HCT116 (cell line): ENCODE data around the gene GPRC5A. TPM values are rescaled to one million over a fixed set of nuclear protein-coding genes. Genes with fewer than 3 reads are reported as not detected.
A peak's percentile ranks its signal among the peaks of the same experiment; 100 is the strongest.

Experiments used
- ATAC-seq: fragments of 200-7000 bp; cut with Tn5 transposase; 2 replicates; pipeline ENCODE4 v1.9.1; 2020; ENCODE audit warnings: mild to moderate bottlenecking, moderate library complexity
- BruUV-seq: library from RNA; stranded (reverse); fragments of 400-500 nt; replicated peaks from 2 replicates; lab custom pipeline; 2021; lab: Mats Ljungman, UMichigan
- CTCF ChIA-PET: fragments of 300-600 bp; sonication (Branson Sonifier 250); formaldehyde crosslinking; loops from one replicate; lab custom pipeline; 2021; ENCODE audit warnings: antibody characterized with exemption; lab: Charles Lee
- POLR2A ChIA-PET: fragments of 300-600, 350-600 bp; sonication (Branson Sonifier 250); formaldehyde crosslinking; loops from one replicate; lab custom pipeline; 2021; ENCODE audit warnings: antibody characterized with exemption; lab: Charles Lee
- RAD21 ChIA-PET, 2 experiments: fragments of 300-600 bp; sonication (Branson Sonifier 250); formaldehyde crosslinking; loops; one replicate each; lab custom pipeline; 2023; ENCODE audit warnings: low total read pairs in 2 of 2; ENCODE audit not compliant: uncharacterized antibody in 2 of 2, unreplicated experiment in 2 of 2, low non-redundant PET in 1 of 2; lab: Charles Lee
- DNase-seq: peaks from one replicate; pipeline ENCODE4 v3.0.0-alpha.2; 2010; ENCODE audit warnings: low read depth, low spot score
- H2AFZ ChIP-seq: fragments of 200-600 bp; shearing (Covaris generic), sonication (generic); 2 replicates; pipeline ENCODE4 v1.6.1; 2017; ENCODE audit warnings: low read depth, mixed run types, mixed read lengths, antibody characterized with exemption, low read length; ENCODE audit not compliant: poor library complexity, severe bottlenecking
- H3K27ac ChIP-seq: 2 replicates; pipeline ENCODE4 v1.5.1; 2012; ENCODE audit warnings: low read depth, low read length
- H3K27me3 ChIP-seq: fragments of 200-600 bp; sonication (generic); 2 replicates; pipeline ENCODE4 v1.6.1; 2016; ENCODE audit warnings: mixed run types, low read length, mixed read lengths; ENCODE audit not compliant: insufficient read depth
- H3K36me3 ChIP-seq, 2 experiments: fragments of 200-500 bp in 1 of 2; fragments of 200-600 bp in 1 of 2; sonication (Bioruptor generic) in 1 of 2; sonication (generic) in 1 of 2; 2 replicates each; pipeline versions ENCODE4 v1.5.1 to v1.6.1; 2014 to 2016; ENCODE audit warnings: low read length in 2 of 2, inconsistent platforms in 1 of 2, mixed read lengths in 1 of 2, mixed run types in 1 of 2; ENCODE audit not compliant: insufficient read depth in 2 of 2, control insufficient read depth in 1 of 2
- H3K4me1 ChIP-seq, 2 experiments: fragments of 200-600 bp in 1 of 2; sonication (generic) in 1 of 2; 2 replicates each; pipeline versions ENCODE4 v1.5.1 to v1.6.1; 2012 to 2017; ENCODE audit warnings: low read length in 2 of 2, inconsistent platforms in 1 of 2, mild to moderate bottlenecking in 1 of 2, mixed read lengths in 1 of 2, mixed run types in 1 of 2, moderate library complexity in 1 of 2; ENCODE audit not compliant: insufficient read depth in 2 of 2, control insufficient read depth in 1 of 2
- H3K4me2 ChIP-seq: fragments of 200-600 bp; sonication (generic); 2 replicates; pipeline ENCODE4 v1.6.1; 2017; ENCODE audit warnings: mixed run types, low read length, mixed read lengths
- H3K4me3 ChIP-seq, 2 experiments: fragments of 200-600 bp in 1 of 2; sonication (generic) in 1 of 2; replicated peaks in 1 of 2; 2 replicates each; pipeline ENCODE4 v1.5.1; 2011 to 2016; ENCODE audit warnings: low read length in 2 of 2, control low read depth in 1 of 2, low read depth in 1 of 2, mild to moderate bottlenecking in 1 of 2, mixed read lengths in 1 of 2, mixed run types in 1 of 2
- H3K79me2 ChIP-seq: fragments of 200-600 bp; sonication (generic); 2 replicates; pipeline ENCODE4 v1.6.1; 2017; ENCODE audit warnings: mild to moderate bottlenecking, mixed run types, low read length, moderate library complexity, mixed read lengths; ENCODE audit not compliant: insufficient read depth
- H3K9ac ChIP-seq: fragments of 200-600 bp; sonication (generic); 2 replicates; pipeline ENCODE4 v1.6.1; 2016; ENCODE audit warnings: low read length, mixed read lengths
- H3K9me2 ChIP-seq: fragments of 200-600 bp; sonication (generic), shearing (Covaris generic); 2 replicates; pipeline ENCODE4 v1.6.1; 2017; ENCODE audit warnings: mixed run types, mild to moderate bottlenecking, moderate library complexity; ENCODE audit not compliant: insufficient read depth
- H3K9me3 ChIP-seq, 2 experiments: fragments of 200-500 bp in 1 of 2; fragments of 200-600 bp in 1 of 2; sonication (Bioruptor generic) in 1 of 2; sonication (generic) in 1 of 2; 2 replicates each; pipeline ENCODE4 v1.6.1; 2014 to 2017; ENCODE audit warnings: low read length in 2 of 2, mixed read lengths in 2 of 2, inconsistent platforms in 1 of 2, low read depth in 1 of 2, mild to moderate bottlenecking in 1 of 2, mixed run types in 1 of 2, moderate library complexity in 1 of 2; ENCODE audit not compliant: control insufficient read depth in 1 of 2, insufficient read depth in 1 of 2
- H4K20me1 ChIP-seq: fragments of 200-600 bp; sonication (generic), shearing (Covaris generic); 2 replicates; pipeline ENCODE4 v1.6.1; 2017; ENCODE audit warnings: mixed run types, mild to moderate bottlenecking, moderate library complexity; ENCODE audit not compliant: insufficient read depth
- ELF1 ChIP-seq: IDR thresholded peaks from 2 replicates; pipeline ENCODE4 v1.6.1; 2012; ENCODE audit warnings: low read depth, borderline replicate concordance
- JUND ChIP-seq: IDR thresholded peaks from 2 replicates; pipeline ENCODE4 v1.6.1; 2012
- MAX ChIP-seq: IDR thresholded peaks from 2 replicates; pipeline ENCODE4 v1.6.1; 2012
- POLR2A ChIP-seq: IDR thresholded peaks from 2 replicates; pipeline ENCODE4 v1.7.0; 2011; ENCODE audit warnings: borderline replicate concordance; ENCODE audit not compliant: insufficient read depth, insufficient read length; ENCODE audit errors: extremely low read depth
- POLR2AphosphoS5 ChIP-seq: IDR thresholded peaks from 2 replicates; pipeline ENCODE4 v1.6.1; 2011; ENCODE audit warnings: mild to moderate bottlenecking, low read depth, low read length, moderate library complexity
- RAD21 ChIP-seq: IDR thresholded peaks from 2 replicates; pipeline ENCODE4 v1.6.1; 2012; ENCODE audit warnings: low read depth, mild to moderate bottlenecking
- SIN3A ChIP-seq: IDR thresholded peaks from 2 replicates; pipeline ENCODE4 v1.6.1; 2012; ENCODE audit warnings: low read depth
- ZBTB33 ChIP-seq: IDR thresholded peaks from 2 replicates; pipeline ENCODE4 v1.6.1; 2011; ENCODE audit warnings: mild to moderate bottlenecking, low read length, moderate library complexity; ENCODE audit not compliant: insufficient replicate concordance; ENCODE audit errors: extremely low read depth
- intact Hi-C: fragments of 100-400 bp; cut with micrococcal nuclease; formaldehyde crosslinking; loops from 2 replicates; pipeline ENCODE4 v1.10.0; 2022
- total RNA-seq: library from RNA; stranded (reverse); gene quantifications from one replicate; pipeline ENCODE4 v1.2.1, GENCODE V29; 2021; ENCODE audit not compliant: unreplicated experiment

Gene GPRC5A
- total RNA-seq, 1 experiment from 2014 or later = 305 TPM

GRCh38 chr12:12918781-12919389, 27.5 kb downstream of the GPRC5A start:
- TF ChIP-seq POLR2AphosphoS5 = peak; percentile 48
- TF ChIP-seq ELF1 = no peak
- TF ChIP-seq JUND = 0 out of 2 replicates have a peak, but pooled peaks have one; percentile 7
- peak; percentile 18; the same call in 1 of the 2 replicates for TF ChIP-seq SIN3A
- TF ChIP-seq POLR2A = no peak
- no peak for TF ChIP-seq MAX
- ATAC-seq (no peak), DNase-seq (no peak)
- ChIA-PET RAD21 (no interaction called here), CTCF (no interaction called here), POLR2A (interaction anchor here (0.7 kb wide), 1 partner anchor 1422 kb away, joined by 3 read pairs; no protein-coding TSS in a partner anchor)
- H3K27me3 ChIP-seq = no peaks in the 10 kb centered on the region
- no peaks in the 10 kb centered on the region for H3K9me3 ChIP-seq
- BruUV-seq = no TSS peak
- H3K36me3 ChIP-seq = peaks cover 20 to 36% of the 10 kb centered on the region in 2 experiments
- intact Hi-C loops = loop anchor here (5.0 kb wide), 1 partner anchor 127 kb away; no protein-coding TSS in a partner anchor
- peaks cover 13% of the 10 kb centered on the region; the same call in 1 of the 2 replicates for H4K20me1 ChIP-seq
- H3K4me1 ChIP-seq = peaks cover 0 to 25% of the 10 kb centered on the region in 2 experiments; a peak in 3 of 4 replicates
- H3K9ac ChIP-seq = no peak overlapping the region
- H3K4me2 ChIP-seq = no peak overlapping the region
- no peaks in the 10 kb centered on the region for H3K9me2 ChIP-seq
- peaks cover 34% of the 10 kb centered on the region for H3K79me2 ChIP-seq
- no peak overlapping the region for H3K4me3 ChIP-seq
- no peak overlapping the region for H2AFZ ChIP-seq
- no peak overlapping the region for H3K27ac ChIP-seq

DNA sequence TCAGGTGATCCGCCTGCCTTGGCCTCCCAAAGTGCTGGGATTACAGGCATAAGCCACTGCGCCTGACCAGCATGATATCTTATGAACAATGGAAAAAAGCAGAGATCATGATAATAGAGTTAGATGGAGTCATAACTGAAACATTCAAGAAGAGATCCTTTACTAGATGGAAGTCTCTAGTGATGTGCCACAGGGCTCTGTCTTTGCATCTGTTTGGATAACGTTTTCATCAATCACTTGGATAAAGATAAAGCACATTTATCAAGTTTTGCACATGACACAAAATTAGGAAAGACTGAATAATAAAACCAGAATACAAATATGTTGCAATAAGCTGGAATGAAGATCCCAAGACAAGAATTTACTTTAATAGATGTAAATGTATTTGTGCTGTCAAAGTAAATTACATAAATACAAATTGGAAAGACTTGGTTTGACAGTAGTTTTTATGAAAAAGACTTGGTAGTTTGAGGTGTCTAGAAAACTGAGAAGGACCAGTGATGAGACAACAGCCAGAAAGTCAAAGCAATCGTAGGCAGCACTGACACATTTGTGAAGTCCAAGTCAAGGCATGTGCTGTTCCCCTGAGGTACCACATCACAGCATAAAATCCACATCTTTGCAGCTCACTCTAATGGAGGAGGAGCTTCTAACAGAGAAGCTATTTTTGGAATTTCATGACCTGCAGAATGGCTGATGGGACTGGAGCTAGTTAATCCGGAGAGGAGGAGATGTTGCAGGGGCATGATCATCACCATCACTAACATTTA, 28.5 kb downstream of the GPRC5A start:
- POLR2A ChIA-PET = interaction anchor here (0.6 to 0.7 kb wide), 2 partner anchors 56 to 1421 kb away, joined by 3 read pairs; no protein-coding TSS in a partner anchor
- BruUV-seq = no TSS peak
- DNase-seq (no peak), ATAC-seq (no peak)
- H4K20me1 ChIP-seq = peaks cover 13% of the 10 kb centered on the region; the same call in 1 of the 2 replicates
- no peaks in the 10 kb centered on the region for H3K9me2 ChIP-seq
- no peak overlapping the region for H3K4me2 ChIP-seq
- no peaks in the 10 kb centered on the region for H3K9me3 ChIP-seq
- RAD21 ChIA-PET = no interaction called here
- H3K27me3 ChIP-seq = no peaks in the 10 kb centered on the region
- no peak for TF ChIP-seq ZBTB33
- peak; percentile 5; the same call in 1 of the 2 replicates for TF ChIP-seq RAD21
- peak; percentile 68 for TF ChIP-seq POLR2AphosphoS5
- H2AFZ ChIP-seq = no peak overlapping the region
- CTCF ChIA-PET = no interaction called here
- intact Hi-C loops = loop anchor here (5.0 kb wide), 1 partner anchor 128 kb away; no protein-coding TSS in a partner anchor
- peaks cover 0 to 22% of the 10 kb centered on the region in 2 experiments; a peak in 3 of 4 replicates for H3K4me1 ChIP-seq
- peaks cover 19 to 33% of the 10 kb centered on the region in 2 experiments for H3K36me3 ChIP-seq
- no peak overlapping the region for H3K9ac ChIP-seq
- no peak overlapping the region for H3K4me3 ChIP-seq
- H3K27ac ChIP-seq = no peak overlapping the region
- H3K79me2 ChIP-seq = peaks cover 28% of the 10 kb centered on the region
